ENCODE measurements around the gene CYBC1.
"Not testable (repeated sequence)": the region's sequence is repeated elsewhere in the genome, so short reads cannot be mapped to it uniquely, and the experiment has no call there.

CYBC1 gene

GRCh38 chr17:82463925-82464566 lies 13.5 kb upstream of the CYBC1 start:
- Mint-ChIP-seq H3K9me3 (no peaks in the 10 kb centered on the region), H3K27ac (no peak overlapping the region), H3K4me1 (peaks cover 4% of the 10 kb centered on the region), H3K36me3 (ENCODE audit: low read depth) (peaks cover 60% of the 10 kb centered on the region), H3K4me3 (no peak overlapping the region), H3K27me3 (ENCODE audit: low read depth) (no peaks in the 10 kb centered on the region)
- TF ChIP-seq CTCF (IDR thresholded peaks at IDR 0.05; ENCODE audit: unreplicated experiment in 3 of 3) = no peak

GRCh38 chr17:82463391-82463790 lies 12.8 kb upstream of the CYBC1 start:
- peaks cover 4% of the 10 kb centered on the region for H3K4me1 Mint-ChIP-seq
- H3K36me3 Mint-ChIP-seq (ENCODE audit: low read depth) = peaks cover 53% of the 10 kb centered on the region
- H3K27me3 Mint-ChIP-seq (ENCODE audit: low read depth) = no peaks in the 10 kb centered on the region
- H3K9me3 Mint-ChIP-seq = no peaks in the 10 kb centered on the region
- H3K4me3 Mint-ChIP-seq = no peak overlapping the region
- TF ChIP-seq CTCF (IDR thresholded peaks at IDR 0.05; ENCODE audit: unreplicated experiment in 3 of 3) = no peak
- no peak overlapping the region for H3K27ac Mint-ChIP-seq

- peaks cover 16% of the 10 kb centered on the region for H3K4me1 Mint-ChIP-seq
These were observed 11.4 kb upstream of the CYBC1 start for GRCh38 chr17:82461827-82462524.

GRCh38 chr17:82459936-82460335 lies 9.4 kb upstream of the CYBC1 start:
- H3K9me3 Mint-ChIP-seq; H3K27me3 Mint-ChIP-seq (ENCODE audit: low read depth); H3K27ac Mint-ChIP-seq: not testable (repeated sequence)
- Mint-ChIP-seq H3K36me3 (ENCODE audit: low read depth) (peaks cover 35% of the 10 kb centered on the region), H3K4me3 (peak overlapping the region; percentile 43 to 98 (median 97)), H3K4me1 (peaks cover 16% of the 10 kb centered on the region)

More at GRCh38 chr17:82461827-82462524, 11.4 kb upstream of the CYBC1 start:
- Mint-ChIP-seq H3K27me3 (ENCODE audit: low read depth) (no peaks in the 10 kb centered on the region), H3K36me3 (ENCODE audit: low read depth) (peaks cover 49% of the 10 kb centered on the region), H3K27ac (no peak overlapping the region), H3K9me3 (no peaks in the 10 kb centered on the region), H3K4me3 (peak overlapping the region; percentile 0 to 56 (median 50))
- no peak for TF ChIP-seq CTCF (IDR thresholded peaks at IDR 0.05; ENCODE audit: unreplicated experiment in 3 of 3)

GRCh38 chr17:82458885-82459424 lies 8.4 kb upstream of the CYBC1 start:
- Mint-ChIP-seq H3K36me3 (ENCODE audit: low read depth) (peaks cover 26% of the 10 kb centered on the region), H3K4me3 (peak overlapping the region; percentile 97 to 98 (median 98)), H3K27me3 (ENCODE audit: low read depth) (no peaks in the 10 kb centered on the region), H3K27ac (peak overlapping the region; percentile 37 to 84 (median 74)), H3K4me1 (peaks cover 16% of the 10 kb centered on the region), H3K9me3 (no peaks in the 10 kb centered on the region)
- TF ChIP-seq CTCF (IDR thresholded peaks at IDR 0.05; ENCODE audit: unreplicated experiment in 3 of 3) = no peak

- H3K27me3 Mint-ChIP-seq (ENCODE audit: low read depth) = no peaks in the 10 kb centered on the region
- peak within 1 kb of the TSS; percentile 97 to 98 (median 98) for H3K4me3 Mint-ChIP-seq
- peak within 1 kb of the TSS; percentile 89 to 98 (median 97) for H3K27ac Mint-ChIP-seq
- peaks cover 20% of the 10 kb centered on the region for H3K36me3 Mint-ChIP-seq (ENCODE audit: low read depth)
- no peak for TF ChIP-seq CTCF (IDR thresholded peaks at IDR 0.05; ENCODE audit: unreplicated experiment in 3 of 3)
- H3K4me1 Mint-ChIP-seq = peaks cover 16% of the 10 kb centered on the region
- no peaks in the 10 kb centered on the region for H3K9me3 Mint-ChIP-seq
These were observed 7.8 kb upstream of the CYBC1 start, which contains the start of gene NARF for GRCh38 chr17:82458179-82458884. TSS of gene NARF (plus strand) at chr17:82458741. CDS start at chr17:82458804, 63 bp downstream.

Data from nephron (organoid).